Fibroblast of skin of left quadriceps (primary cell): ENCODE data around the gene SFXN3.
A peak's percentile ranks its signal among the peaks of the same experiment; 100 is the strongest.

ENCODE experiments used
- DNase-seq, 2 experiments: peaks; one replicate each; pipeline ENCODE4 v3.0.0-alpha.2; 2013; ENCODE audit warnings: low read depth in 2 of 2

The SFXN3 gene

DNA sequence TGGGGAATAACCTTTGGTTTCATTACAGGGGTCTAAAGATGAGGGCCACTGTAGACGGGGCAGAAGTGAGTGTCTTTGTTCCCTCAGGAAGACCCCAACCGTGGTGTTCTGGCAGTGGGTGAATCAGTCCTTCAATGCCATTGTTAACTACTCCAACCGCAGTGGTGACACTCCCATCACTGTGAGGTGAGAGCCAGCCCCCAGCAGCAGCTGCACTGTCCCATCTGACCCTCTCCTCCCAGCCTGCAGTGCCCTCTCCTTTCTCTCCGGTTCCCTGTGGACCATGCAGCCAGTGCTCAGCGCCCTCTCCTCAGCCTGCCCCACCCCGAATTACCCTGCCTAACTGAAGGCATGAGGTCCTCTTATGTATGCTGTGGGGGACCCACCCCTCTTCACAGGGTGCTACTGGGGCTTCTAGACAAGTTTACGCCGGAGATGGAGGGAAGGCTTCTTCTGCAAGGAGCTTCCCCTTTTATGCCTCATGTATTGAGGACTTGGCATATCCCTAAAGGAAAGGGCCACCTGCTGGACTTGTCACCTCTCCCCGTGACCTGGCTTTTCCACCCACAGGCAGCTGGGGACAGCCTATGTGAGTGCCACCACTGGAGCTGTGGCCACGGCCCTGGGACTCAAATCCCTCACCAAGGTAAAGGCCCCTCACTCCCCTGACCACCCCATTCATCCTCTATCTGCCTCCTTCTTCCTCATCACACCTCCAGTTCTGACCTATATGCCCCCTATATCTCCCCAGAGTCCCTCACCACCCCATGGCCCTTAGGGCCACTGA, 5.1 kb downstream of the SFXN3 start:
- DNase-seq: no peak

DNA sequence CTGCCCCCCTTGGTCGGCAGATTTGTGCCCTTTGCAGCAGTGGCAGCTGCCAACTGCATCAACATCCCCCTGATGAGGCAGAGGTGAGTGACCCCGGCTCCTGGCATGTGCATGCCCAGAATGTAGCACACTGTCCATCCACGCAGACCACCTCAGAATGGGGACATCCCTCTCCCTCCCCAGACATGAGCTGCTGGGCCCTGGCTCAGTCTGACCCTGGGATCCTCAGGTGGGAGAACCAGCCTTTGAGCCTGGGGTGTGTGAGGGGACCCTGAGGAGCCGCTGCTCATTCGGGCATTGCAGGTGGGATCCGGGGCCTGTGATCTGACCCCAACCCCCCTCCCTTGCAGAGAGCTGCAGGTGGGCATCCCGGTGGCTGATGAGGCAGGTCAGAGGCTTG, 5.7 kb downstream of the SFXN3 start:
- DNase-seq: no peak

DNA sequence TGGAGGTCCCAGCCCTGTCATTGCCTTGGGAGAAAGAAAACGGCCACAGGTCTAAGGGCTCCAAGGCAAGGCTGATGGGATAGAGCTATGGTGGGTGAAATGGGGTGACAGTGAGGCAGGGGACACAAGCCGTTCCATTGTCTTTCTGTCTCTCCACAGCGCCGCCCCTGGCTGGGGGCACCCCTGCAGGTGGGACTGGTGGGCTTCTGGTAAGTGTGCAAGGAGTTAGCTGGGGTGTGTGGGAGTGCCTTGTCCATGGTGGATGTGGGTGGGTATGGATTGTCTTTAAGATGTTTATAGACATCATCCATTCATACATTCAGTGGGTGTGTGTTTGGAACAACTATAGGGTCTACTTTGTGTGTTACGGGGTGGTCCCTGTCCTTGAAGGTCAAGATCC, 7.5 kb downstream of the SFXN3 start:
- no peak for DNase-seq

DNA sequence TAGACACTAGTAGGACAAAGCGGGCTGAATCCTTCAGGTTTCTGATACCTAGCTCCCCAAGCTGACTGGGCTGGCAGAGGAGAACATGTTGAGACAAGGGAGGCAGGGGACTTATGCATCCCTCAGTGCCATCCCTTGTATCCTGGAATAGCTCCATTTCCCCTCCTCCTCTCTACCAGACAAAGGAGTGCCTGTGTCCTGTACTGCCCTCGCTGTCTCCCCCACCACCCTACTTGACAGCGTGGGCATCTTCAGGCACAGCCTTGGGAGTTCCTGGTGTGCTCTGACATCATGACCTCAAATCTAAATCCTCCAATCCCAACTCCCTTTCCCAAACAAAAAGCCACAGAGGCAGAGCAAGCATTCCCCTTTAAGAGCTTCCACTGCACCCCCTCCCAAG, 9.0 kb downstream of the SFXN3 start:
- DNase-seq: no peak

DNA sequence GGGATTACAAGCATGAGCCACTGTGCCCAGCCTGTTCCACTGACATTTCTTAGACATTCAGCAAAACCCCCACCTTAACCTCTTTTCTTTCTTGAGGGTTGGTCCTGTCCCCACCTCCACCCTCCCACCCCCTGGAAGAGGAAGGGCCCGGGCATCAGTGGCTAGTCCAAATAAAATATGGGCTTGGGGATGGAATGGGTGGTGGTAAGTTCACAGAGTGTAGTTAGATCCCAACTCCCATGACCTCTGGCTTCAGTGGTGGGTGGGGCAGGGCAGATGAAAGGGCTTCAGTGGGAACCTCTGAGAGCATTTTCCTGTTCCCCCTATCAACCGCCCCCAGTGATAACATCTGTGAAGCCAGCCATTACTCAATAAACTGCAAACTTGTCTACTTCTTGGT, 9.8 kb downstream of the SFXN3 start:
- DNase-seq: no peak

DNA sequence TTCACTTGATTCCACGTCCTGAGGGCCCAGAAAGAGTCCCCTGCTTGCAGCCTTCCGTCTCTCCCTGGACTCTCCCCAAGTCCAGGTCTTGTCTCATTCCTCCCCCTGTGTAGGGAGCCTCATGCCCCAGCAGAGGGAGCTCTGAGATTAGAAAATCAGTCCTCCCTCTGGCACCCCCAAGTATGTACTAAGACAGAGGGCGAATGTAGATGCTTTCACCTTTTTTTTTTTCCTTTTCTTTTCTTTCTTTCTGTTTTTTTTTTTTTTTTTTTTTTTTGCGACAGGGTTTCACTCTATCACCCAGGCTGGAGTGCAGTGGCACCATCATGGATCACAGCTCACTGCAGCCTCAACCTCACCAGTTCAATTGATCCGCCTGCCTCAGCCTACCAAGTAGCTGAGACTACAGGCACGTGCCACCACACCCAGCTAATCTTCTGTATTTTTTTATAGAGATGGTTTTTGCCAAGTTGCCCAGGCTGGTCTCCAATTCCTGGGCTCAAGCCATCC, 10.3 kb downstream of the SFXN3 start:
- DNase-seq: peak; percentile 69 to 70

DNA sequence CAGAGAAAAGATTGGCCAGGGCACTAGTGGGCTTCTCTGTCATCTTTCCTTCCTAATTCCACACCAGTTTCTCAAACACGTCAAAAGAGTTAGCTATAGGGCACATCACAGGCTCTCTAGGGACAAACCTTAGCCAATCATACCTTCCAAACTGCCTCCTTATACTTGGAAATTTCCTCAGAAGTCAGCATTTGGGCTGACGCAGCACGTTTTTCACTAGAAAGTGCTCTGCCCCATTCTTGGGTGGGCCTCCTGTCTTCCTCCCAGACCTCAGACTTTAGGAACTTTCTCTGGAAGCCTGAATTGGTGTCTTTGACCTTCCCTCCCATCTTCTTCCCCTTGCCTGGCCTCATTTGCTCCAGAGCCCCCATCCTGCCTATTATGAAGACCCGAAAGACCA, 11.1 kb downstream of the SFXN3 start:
- DNase-seq: no peak

DNA sequence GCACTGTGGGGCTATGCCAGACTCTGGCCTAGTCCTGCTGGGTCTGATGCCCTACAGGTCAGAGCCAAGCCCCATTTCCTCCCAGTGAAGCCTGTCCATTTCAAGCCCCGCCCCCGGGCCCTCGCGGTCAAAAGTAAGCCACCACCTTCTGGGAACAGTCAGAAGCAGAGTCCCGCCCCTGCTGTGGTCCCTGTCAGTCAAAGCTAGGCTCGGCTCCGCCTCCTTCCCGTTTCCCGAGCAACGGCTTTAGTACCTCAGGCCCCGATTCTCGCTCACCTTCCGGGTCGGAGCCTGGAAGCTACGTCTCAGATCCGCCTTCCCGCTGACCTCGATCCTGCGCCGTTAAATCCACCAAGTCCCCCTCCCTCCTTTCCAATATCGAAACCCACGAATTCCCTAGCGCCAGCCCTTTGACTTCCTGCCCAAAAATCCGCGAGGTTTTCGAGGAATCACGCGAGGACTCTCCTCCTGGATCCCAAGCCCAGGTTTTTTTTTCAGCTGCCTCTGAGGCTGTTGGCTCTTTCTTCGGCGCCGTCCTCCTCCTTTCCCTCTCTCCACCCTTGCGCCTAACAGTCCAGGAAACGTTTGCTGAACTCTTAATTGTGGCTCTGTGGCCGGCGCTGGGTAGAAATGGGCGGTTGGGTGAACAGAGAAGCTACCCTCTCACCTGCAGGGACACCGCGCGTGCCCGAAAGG, 11.8 kb downstream of the SFXN3 start:
- peak; percentile 89 to 91 for DNase-seq

DNA sequence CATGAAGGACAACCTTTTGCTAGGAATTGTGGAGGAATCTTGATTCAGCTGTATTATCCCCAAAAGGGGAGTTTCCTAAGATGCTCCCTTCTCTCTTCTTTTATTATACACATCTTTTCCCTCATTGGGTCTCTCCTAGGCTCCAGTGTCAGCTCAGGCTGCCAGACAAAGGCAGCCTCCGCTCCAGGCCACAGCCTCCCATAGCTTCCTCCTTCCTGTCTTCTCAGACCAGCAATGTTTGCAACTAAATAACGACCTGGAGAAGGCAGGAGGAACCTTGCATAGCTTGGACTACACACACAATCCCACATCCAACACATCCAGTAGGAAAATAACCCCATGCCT, 12.3 kb downstream of the SFXN3 start:
- DNase-seq: no peak

DNA sequence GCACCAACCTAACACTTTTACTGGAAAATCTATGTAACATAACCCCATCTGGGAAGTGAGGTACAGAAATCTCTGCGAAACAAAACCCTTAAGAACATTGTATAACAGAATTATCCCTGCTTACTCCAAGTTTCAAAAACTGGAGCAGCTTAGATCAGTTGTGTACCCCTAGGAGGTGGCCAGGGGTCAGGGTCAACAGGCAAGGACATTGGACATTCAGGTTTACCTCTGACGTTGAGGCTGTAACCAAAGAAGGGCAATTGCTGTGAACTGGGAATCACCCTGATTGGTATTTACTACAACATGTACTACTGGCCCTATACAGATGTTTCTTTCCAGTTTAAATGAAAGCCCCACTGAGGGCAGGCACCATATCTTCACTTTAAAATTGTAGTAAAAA, 13.1 kb downstream of the SFXN3 start:
- DNase-seq: no peak

DNA sequence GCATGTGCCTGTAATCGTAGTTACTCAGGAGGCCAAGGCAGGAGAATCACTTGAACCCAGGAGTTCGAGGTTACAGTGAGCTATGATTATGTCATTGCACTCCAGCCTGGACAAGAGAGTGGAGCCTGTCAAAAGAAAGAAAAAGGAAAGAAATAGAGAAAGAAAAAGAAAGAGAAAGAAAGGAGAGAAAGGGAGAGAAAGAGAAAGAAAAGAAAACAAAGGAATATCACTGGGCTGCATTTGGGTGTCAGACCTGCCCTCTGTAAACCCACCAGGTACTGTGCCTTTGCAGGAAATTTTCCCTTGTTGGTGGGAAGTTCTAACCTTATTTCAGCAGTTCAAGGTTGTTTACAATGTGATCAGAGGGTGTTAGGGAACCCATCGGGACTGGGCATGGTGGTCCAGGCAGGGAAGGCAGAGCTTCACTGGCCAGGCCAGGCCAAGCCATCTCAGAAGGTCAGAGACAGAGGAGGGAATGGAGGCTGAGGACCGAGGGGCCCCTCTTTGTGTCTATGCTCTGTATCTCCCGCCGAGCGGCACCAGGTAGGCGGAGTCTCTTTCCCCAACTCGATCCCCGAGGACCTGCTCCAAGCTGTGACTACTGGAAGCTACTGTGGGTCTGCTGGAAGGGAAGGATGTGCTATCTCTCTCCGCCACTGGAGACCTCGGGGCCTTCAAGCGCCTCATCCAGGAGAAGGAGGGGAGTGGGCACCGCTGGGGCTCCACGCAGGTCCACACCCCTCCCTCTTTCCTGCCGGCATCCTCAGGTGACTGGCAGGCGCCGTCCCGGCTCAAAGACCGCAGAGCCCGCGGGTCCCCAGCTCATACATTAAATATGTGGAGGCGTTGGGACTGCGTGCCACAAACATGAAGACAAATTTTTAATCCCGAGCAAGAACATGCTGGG, 15.6 kb downstream of the SFXN3 start:
- DNase-seq: no peak

DNA sequence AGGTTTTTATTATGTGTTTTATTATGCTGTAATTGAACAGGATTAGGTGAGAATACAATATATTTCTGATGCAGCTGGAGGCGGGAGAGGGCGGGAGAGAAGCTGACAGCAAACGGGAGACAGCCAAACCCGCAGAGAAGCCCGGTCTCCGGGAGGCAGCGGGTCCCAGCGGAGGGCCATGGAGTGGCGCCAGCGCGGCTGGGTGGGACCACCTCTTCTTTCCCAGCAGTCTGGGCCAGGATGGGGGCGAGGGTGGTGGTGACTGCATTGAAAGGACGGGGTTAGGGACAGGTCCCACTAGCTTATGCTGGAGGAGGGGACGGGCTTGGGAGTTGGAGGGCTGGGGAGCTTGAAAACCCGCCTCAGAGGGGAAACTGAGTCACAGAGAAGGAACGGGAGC, 16.2 kb downstream of the SFXN3 start:
- DNase-seq: no peak

DNA sequence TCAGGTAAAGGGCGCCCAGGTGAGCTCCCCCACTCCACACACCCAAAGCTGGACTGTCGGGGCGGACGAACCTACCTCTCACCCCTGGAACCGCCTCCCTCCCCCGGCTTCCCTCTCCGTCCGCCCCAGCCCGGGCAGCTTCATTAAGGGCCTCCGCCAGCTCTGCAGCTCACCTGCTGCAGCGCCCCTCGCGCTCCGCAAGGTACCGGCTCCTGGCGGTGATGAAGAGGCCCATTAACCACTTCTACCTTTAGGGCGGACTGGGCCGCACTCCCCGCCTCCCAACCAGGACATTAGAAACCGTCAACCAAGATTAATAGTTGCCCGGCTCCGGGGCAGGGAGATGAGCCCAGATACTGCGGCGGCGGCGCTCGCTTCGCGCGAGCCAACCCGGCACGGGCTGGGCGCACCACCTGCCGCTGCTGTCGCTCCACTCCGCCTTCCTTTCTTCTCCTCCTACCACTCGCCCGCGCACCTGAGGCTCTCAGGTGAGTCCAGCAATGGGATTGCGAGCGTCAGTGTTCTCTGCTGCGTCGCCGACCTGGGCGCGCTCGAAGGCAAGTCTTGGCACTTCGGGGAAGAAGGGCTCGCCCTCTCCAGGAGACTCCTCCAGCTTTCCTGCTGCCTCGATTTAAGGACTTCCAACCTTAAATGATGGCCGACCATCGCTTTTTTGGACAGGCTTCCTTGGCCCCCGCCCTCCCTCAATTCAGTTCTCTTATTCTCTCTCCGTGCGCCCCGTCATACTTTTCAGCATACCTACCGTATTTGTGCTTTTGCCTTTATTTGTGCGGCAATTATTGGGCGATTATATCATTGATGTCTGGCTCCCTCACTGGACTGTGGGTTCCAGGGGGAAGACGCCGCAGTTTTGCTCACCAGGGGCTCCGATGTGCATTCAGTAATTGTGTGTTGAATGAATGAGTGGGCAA, 17.2 kb downstream of the SFXN3 start:
- no peak for DNase-seq

DNA sequence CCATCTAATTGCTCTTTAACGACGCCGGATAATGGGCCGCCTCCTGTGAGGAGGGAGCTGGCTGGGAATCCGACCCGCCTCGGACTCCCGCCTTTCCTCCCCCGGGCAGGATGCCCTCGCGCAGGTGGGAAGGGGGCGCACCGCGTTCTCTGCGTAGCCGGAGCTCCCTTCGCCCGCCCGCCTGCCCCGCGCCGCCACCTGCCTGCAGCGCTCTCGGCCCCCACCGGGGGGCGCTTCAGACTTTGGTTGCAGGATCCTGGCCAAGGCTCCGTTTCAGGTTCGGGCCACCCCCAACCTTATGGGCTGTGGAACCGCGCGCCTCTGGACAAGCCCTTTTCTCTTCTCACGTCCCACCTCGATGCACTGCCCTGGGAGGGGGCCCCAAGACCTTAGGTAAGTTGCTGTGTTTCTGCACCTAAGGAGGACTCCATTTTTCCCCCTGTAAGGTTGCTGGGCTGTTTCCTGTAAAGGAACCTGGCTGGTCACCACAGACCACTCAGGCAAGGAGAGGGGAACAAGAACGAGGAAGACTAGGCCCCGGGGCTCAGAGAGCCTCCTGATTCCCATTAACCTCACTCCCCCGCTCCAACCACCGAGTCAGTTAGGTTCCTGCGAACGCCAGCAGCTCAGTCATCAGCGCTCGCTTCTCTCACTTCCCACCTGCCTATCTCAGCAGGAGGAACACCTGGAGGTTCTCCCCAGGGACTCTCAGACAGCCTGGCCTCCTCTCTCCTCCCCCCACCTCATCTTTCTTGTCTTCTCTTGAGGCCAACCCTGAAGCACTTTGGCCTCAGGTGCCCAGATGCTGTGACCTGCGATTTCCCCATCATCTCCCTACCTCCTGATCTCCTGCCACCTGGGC, 19.4 kb downstream of the SFXN3 start:
- no peak for DNase-seq

DNA sequence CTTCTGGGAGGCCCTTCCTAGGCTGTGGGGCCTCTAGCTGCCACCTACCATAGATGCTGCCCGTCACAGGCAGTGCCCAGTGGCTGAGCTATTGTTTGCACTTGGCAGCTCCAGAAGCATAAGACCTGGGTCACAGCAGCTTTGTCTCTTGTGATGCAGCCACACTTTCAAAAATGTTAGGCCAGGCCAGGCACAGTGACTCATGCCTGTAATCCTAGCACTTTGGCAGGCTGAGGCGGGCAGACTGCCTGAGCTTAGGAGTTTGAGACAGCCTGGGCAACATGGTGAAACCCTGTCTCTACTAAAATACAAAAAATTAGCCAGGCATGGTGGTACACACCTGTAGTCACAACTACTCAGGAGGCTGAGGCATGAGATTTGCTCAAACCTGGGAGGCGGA, 21.3 kb downstream of the SFXN3 start:
- no peak for DNase-seq

DNA sequence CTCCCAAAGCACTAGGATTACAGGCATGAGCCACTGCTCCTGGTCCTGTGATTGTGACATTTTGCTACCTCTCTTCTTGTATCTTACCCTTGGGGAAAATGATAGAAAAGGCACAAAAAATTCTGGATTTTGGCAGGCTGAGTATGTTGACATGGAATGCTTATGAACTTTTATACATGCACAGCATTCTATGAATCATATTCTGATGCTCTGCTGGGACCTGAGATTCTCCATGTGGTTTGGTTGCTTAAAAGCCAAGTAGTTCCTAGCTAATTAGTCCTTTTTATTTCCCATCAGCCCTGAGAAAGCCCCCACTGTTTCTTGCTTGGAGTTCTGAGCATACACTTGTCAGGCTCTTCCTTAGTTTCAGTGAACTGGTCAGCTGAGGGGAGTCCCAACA, 22.5 kb downstream of the SFXN3 start:
- DNase-seq: peak in 1 of 2 experiments; percentile 37

DNA sequence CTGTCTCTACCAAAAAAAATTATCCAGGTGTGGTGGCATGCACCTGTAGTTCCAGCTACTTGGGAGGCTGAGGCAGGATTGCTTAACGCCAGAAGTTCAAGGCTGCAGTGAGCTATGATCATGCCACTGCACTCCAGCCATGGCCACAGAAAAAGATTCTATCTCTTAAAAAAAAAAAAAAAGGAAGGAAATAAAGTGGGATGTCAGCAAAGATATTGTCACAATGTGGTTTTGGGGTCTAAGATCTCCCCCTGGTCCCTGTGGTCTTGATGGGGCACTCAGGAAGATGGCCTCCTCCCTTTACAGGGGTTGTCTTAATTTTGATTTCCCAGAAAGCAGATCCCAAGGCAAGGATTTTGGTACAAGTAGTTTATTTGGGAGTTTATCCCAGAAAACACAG, 23.3 kb downstream of the SFXN3 start:
- no peak for DNase-seq

DNA sequence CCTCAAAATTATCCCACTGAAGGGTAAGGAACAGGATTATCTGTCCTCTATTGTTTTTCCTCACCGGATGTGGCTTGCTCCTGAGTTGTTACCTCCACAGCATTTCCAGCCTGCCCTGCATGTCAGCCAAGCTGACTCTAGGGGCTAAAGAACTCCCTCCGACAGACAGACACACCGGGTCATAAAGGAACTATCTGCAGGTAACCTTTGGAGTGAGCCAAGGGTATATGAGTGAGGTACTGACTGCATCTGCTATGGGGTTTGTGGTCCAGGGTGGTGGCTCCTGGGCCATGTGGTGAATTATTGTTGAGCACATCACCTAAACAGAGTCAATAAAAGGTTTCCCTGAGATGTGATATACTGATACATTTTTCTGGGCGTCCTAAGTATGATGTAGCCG, 23.8 kb downstream of the SFXN3 start:
- no peak for DNase-seq

DNA sequence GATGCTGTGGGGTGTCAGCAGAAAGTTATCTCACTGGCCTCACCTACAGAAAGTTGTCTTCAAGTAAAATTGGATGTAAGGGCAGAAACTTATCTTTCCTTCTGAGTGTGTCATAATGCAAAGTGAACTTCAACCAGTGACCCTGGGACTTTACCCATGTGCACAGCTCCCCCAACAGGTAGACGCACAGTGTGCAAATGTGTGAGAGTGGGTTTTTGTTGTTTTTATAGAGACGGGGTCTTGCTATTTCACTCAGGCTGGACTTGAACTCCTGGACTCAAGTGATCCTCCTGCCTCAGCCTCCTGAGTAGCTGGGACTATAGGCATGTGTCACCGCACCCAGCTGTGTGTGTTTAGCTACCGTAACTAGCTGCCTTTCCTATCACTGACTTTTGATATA, 24.4 kb downstream of the SFXN3 start:
- no peak for DNase-seq
